ENCODE measurements around the gene SLX9.

The SLX9 gene

DNA sequence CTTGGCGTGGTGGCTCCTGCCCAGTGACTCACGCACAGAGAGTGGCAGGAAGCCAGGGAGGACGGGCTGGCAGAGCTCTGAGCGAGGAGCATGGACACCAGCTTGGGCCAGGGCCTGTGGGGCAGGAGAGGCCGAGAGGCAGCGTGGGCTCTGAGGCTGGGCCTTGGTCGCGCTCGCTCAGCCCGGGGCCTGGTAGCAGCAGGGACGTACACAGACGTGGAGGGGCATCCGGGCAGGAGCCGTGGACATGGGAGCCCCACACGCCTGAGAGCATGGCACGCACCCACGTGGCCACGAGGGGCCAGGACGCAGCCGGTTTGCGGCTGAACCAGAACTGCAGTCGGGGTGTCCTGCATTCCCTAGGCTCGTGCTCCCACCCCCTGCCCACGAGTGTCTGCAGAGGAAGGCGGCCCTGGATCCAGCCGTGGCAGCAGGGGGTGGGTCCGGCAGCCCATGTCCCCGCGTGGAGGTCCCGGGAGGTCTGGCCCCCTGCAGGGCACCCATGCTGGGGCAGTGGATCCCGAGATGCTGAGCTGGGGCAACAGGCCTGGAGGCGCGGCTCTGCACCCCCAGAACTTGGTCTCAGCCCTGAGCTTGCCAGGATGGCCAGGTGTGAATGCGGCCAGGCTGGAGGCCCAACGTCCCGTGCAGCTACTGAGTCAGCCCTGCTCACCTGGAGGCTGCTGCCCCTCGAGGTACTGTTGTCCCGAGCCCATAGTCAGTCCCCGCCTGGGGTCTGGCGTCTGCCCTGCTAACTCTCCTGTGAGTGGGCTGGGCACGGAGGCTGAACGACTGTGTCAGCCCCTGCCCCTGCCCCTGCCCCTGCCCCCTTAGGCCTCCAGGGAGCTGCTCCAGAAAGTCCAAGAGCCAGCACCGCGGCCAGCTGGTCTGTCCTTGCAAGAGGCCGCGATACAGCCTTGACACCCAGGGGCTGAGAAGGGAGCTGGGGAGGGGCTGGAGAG lies 61.6 kb downstream of the SLX9 start:
- DNase-seq (ENCODE audit: low read depth in 3 of 3) = no peak

DNA sequence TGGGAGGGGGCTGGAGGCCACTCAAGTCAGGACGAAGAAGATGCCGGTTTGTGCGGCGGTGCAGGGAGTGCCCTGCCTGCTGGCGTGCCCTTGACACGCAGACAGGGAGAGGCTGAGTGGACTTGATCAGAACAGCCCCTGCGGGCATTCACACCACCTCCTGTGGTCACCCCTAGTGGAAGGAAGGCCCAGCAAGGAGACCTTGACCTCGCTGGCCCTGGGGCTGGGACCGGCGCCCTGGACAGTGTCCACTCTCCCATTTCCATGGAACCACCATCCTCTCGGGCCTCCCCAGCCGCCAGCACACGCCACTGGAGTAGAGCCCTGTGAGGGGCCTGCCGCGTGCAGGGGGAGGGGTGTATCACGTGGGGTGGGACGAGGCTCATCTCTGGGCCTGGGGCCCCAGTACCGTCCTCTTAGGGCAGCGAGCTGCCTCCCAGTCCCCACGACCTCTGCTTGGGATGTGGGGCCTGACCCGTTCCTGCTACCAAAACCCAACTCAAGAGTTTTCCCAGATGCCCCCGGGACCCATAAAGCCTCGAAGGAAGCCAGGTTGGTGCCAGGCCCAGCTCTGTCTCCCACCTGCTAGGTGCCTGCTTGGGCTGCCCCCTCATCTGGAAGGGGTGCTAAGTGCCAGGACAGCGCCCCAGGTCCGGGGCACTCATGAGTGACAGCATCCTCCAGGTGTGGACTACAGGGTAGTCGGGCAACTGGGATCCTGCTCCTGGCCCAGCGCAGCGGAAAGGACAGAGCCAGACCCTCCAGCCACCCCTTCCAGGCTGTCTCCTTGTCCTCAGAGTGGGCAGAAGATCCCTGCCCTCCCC lies 62.8 kb downstream of the SLX9 start:
- no peak for DNase-seq (ENCODE audit: low read depth in 3 of 3)

DNA sequence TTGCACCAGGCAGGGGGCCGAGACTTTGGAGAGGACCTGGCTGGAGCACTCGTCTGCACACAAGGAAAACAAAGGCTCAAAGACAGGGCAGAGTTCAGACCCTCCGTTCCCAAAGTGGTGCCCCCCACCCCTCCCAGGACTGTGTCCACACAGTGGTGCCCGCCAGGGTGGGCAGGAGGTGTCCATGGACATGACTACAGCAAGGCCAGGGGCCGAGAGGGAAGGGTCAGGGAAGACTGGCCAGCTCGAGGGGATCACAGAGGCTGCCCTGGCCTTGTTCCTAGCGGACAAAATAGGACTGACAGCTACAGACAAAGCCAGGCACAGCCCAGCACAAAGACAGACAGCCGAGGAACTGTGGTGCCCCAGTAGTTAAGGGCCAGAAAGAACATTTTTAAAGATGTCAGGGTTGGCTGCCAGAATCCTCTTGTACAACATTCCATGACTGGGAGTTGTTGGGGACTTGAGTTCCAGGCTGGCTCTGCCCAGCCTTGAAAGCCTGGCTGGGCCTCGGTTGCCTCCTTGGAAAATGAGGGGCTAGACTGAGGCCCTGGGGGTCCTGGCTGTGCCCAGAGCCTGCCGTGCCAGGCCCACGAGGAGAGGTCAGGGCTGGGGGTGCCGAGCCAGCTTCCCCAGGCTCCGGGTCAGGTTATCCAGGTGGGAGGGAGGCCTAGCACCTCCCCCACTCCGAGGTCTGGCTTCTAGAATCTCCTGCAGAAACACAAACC lies 63.7 kb downstream of the SLX9 start:
- no peak for DNase-seq (ENCODE audit: low read depth in 3 of 3)

DNA sequence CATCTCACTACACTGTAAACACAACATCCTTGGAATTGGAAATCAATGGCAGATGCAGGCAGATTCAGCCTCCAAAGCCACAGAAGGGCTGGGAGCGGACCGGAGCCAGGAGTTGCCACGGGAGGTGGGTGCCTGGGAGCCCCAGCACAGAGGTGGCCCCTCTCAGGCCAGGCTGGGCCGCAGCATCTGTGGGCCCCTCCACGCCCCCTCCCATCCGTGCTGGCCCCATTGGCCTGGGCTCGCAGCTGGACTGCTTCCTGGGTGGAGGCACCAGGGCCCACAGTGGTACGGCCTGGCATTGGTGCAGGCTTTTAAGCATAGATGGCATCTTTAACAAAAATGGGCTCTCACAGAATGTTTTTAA lies 64.2 kb downstream of the SLX9 start:
- DNase-seq (ENCODE audit: low read depth in 3 of 3) = no peak

DNA sequence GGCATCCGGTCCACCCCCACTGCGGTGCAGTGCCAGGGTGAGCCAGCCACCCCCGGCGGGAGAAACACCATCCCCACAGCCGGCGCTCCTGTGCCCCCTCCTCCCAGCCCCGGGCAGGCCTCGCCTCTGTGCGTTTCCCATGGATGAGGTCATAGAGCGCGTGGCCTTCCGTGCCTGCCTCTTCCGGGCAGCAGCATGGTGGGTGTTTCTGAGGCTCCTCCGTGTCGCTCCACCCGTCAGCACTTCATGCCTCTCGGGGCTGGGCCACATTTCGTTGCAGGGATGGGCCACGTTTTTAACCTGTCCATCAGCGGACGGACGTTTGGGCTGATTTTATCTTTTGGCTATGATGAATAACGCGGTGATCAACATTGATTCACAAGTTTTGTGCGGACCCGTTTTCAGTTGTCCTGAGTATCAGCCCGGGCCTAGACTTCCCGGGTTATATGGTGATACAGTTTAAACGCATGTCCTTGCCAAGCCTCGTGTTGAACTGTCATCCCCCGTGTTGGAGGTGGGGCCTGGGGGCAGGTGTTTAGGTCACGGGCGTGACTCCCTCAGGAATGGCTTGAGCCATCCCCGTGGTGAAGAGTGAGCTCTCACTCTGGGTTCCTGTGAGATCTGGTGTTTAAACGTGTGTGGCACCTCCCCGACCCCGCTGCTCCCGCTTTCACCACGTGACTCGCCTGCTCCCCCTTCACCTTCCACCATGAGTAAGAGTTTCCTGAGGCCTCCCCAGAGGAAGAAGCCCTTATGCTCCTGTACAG lies 64.8 kb downstream of the SLX9 start:
- DNase-seq (ENCODE audit: low read depth in 3 of 3) = no peak

DNA sequence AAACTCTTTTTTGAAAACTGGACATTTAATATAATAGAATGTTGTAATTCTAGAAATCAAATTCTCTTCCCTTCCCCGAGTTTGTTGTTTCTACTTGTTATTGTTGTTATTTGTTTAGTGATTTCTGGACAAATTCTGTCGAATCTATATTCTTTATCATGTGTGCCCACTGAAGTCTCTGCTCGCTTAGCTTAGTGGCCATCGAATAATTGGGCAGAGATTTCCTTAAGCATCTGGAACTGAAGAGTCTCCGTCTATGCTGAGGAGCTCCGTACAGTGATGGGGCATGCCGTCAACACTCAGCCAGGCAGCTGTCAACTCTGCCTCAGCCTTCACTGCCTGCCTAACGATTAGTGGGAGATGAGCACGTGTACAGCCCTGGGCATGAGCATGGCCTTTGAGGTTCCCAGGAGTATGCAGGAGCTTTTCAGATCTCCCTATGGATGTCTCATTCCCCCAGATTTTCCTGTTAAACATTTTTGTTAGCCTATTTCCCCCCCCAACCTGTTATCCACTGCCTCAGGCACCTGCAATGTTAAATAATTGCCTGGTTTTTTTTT lies 66.8 kb downstream of the SLX9 start:
- DNase-seq (ENCODE audit: low read depth in 3 of 3) = no peak

DNA sequence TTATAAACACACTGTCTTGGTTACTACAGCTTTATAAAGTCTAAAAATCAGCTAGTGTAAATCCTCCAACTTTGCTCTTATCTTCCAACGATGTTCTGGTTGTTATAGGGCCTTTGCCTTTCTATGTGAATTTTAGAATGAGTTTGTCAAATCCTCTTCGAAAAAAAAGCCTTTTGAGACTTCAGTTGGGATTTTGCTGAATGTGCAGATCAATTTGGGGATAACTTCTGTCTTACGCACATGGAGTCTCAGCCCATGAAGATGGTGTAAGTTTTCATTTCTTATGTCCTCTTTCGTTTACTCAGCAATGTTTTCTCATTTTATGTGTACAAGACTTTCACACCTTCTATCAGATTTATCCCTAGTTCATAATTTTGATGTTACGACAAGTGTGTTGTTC lies 69.8 kb downstream of the SLX9 start:
- DNase-seq (ENCODE audit: low read depth in 3 of 3) = no peak

DNA sequence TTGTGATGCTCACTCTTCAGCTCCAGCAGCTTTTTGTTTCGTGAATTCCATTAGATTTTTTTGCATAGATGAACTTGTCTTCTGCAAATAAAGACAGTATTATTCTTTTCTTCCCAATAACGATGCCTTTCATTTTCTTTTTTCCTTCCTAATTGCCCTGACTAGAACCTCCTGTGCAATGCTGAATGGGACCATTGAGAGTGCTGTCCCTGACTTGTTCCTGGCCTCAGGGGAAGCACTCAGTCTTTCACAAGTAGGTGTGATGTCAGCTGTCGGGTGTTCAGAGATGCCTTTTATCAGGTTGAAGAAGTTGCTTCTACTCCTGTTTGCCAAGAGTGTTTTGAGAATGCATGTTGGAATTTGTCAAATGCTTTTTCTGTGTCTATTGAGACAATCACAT lies 70.3 kb downstream of the SLX9 start:
- no peak for DNase-seq (ENCODE audit: low read depth in 3 of 3)

DNA sequence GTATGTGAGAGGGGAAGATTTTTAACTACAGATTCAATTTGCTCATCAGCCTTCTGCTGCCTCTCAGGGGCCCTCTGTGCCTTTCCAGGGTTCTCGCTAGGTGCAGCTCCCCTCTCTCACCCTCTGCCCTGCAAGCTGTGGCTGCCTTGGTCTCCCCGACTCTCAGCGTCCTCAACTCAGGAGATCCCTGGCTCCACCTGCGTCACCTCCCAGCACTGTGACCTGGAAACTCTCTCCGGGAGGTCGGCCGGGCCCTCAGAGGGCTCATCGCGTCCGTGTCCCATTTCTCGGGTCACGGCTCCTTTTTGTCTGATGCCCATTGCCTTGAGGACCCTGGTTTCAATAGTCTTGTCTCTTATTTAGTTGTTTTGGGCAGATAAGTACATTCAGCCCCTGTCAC lies 71.0 kb downstream of the SLX9 start:
- no peak for DNase-seq (ENCODE audit: low read depth in 3 of 3)

DNA sequence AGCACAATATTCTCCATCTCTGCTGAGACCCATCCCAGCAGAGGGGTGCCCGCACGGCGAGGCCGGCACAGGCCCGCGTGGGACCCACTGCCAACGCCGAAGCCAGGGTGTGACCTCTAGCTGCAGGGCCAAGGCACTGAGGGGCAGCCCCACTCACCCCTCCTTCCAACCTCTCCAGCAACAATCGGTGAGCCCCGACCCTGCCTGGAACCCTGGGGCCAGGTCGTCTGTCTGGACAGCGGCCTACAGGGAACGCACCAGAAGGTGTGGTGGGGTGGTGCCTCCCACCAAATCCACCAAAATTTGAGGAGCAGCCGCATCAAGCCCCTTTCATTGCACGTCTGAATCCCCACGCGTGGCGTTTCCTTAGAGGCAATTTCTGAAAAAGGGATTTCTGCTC lies 71.6 kb downstream of the SLX9 start:
- DNase-seq (ENCODE audit: low read depth in 3 of 3) = no peak

DNA sequence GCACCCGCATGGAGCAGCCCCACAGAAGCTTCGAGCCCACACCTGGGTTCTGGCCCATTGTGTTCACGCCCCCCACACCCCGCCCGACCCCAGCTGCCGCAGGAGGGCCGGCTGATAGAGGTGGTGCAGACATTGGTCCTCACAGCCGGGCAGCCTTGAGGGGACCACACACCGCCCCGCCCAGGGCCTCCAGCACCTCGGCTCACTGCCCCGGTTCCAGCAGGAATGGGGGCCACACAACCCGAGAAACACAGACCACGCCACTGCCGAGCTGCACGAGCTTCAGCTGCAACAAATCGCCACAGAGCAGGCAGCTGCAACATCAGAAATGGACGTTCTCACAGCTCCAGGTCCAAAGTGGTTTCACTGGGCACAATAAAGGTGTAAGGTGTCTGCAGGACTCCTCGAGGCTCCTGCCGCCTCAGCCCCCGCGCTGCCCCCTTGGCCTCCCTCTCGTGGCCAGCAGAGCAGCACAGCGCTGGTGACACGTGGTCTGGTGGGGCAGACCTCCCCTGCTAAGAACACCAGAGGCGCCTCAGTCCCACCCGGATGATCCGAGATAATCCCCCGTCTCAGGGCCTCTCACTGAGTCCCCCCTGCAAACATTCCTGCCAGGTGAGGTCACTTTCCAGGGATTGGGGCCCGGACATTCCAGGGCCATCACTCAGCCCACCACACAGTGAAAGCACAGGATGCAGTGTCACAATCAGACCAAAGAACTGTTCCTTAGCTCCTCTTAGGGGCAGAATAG lies 72.3 kb downstream of the SLX9 start:
- DNase-seq (ENCODE audit: low read depth in 3 of 3) = no peak

DNA sequence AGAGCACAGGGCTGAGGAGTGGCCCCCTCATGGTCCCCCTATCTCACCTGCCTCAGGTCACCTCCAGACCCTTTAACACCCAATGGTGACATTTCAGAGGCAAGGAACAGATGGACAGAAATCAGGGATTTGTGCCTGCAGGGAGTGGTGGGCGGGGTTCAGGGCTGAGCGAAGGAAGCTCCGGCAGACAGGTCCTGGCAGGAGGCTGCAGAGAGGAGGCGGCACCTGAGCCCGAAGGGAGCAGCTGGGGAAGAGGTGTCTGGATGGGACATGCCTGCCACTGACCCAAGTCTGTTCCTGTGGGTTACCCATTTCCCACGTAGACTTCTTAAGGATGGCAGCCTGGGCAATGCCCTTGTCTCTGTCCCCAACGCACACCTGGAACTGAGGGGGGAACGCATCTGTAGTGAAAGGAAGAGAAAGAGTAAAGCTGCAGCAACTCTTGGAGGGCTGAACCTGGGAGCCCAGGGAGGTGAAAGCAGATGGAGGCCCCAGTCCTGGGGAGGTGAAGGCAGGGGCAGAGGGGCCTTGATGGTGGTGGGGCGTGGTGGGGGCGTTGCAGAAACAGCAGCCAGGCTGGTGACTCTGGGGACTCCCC lies 72.9 kb downstream of the SLX9 start:
- DNase-seq (ENCODE audit: low read depth in 3 of 3) = no peak

DNA sequence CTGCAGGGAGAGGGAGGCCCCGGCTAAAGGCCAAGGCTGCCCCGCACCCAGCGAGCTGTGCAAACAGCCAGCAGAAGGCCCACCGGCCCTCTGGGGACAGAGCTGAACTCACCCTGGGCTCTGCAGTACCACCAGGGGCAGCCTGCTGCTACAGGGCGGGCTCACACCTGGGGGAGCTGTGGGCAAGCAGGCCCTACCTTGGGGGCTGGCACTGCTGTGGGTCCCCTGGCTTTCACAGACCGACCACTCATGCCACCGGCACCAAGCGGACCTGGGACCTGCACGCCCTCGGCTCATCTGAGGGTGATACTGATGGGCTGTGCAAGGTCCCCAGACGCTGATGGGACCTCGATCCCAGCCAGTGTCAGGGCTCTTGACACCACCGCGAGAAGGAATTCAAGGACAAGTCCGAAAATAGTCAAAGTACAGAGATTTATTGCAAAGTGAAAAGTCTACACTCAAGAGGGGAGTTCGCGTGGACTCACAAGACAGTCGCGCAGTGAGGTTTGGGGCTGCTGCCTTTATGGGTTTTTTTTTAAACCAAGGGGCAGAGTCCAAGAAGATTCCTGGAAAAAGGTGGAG lies 73.5 kb downstream of the SLX9 start:
- no peak for DNase-seq (ENCODE audit: low read depth in 3 of 3)

DNA sequence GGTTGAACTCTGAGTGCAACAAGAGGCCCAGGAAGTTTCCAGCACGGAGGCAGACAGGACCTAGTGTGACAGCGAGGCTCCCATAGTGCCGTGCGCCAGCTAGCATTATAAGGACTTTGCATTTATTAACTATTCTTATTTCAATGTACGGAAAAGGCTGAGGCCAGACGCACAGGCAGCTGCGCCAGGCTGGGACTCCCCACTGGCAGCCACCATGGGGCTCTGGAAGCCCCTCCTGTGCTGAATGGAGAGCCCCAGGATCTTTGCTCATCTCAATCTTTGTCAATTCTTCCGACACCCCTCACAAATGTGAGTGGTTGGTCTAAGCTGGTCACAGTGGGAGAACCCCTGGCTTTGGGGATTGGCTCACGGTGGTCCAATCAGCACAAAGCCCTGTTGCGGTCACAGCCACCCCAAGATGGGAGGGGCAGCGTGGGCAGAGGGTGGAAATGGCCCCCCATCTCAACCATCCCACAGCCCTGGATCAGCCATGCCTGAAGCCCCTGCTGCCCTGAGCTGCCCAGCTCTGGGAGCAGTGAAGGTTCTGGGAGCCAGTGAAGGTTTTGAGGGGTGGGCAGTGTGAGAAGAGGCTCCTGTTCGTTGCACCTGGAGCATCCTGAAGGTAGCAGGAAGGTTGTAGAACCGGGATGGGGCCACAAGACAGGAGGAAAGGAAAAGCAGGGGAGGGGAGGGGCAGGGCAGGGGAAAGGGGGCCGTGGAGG lies 75.1 kb downstream of the SLX9 start:
- DNase-seq (ENCODE audit: low read depth in 3 of 3) = no peak

DNA sequence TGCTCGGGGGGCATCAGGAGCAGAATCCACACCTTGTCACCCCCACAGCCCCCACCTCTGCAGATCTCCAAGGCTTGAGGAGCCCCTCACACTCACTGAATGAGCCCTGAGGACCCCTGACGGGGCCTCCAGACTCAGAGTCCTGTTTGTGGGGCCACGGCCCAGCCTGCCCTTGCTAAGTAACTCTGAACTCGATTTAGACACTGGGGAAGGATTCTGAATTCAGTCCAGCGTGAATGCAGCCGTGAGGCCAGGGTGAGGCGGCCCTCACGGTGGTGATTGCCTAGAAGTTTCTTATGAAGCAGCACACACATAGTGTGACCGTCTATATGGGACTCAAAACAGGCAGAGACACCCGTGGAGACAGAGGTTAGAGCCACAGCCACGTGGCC lies 75.6 kb downstream of the SLX9 start:
- DNase-seq (ENCODE audit: low read depth in 3 of 3) = no peak

DNA sequence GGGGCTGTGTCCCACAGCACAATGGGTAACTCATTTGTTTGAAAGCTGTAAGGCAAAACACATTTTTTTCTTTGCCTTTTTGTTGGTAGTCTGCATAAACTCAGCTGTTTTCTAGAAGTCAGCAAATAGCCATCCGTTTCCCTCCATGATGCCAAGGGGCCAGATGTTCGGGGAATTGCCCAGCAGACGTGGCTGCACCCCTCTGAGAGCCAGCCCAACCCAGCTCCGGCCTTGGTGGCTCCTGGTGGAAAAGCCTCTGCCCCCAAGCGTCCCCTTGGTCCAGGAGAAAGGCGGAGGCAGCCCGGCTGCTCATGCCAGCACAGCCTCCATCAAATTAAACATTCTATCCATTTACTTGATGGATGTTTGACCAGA lies 76.2 kb downstream of the SLX9 start:
- DNase-seq (ENCODE audit: low read depth in 3 of 3) = no peak

DNA sequence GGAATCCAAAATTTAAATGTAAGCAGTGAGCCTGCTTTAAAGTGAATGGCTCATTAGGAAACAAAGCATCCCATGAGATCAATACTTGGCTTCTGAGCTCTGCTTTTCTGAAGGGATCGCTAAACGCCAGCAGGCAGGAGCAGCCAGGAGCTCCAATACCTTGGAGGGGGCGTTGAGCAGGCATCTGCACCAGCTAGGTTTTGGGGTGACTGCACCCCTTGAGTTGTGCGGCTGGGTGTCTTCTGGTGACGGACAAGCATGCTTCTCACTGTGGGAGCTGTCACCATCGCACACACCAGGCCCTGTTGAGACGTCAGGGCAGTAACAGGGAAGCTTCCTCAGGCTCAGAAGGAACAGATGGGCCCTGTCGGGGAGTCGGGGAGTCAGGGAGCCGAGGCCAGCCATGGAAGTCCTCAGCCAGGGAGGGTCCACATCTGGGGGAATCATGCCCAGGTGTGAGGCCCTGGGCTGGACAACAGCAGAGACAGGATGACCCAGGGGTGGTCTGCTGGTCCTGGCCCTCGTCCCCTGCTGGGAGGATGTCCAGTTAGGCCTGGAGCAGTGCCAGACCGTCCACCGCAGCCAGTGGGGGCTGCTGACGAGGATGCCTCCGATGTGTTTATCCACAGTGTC lies 76.7 kb downstream of the SLX9 start:
- no peak for DNase-seq (ENCODE audit: low read depth in 3 of 3)

All from stimulated activated CD4-positive, alpha-beta T cell treated with anti-CD3 and anti-CD28 coated beads, TNF-alpha, amount 100 ng/mL, for 4 hours (primary cell).